Retinal pigment epithelial cell (primary cell): ENCODE measurements around the gene PIRT.

Experiments used
- DNase-seq: peaks from one replicate; pipeline ENCODE4 v3.0.0-alpha.2; 2010; ENCODE audit warnings: low read depth
- H3K4me3 ChIP-seq: 2 replicates; pipeline ENCODE4 v1.5.1; 2011; ENCODE audit warnings: mild to moderate bottlenecking, low read length, control low read depth, moderate library complexity
- CTCF ChIP-seq: conservative IDR thresholded peaks from 2 replicates; pipeline ENCODE4 v1.5.1; 2011; ENCODE audit warnings: low read depth, low read length, control low read depth, inconsistent platforms

PIRT gene

GRCh38 chr17:10805911-10806310 is 32.0 kb downstream of the PIRT start:
- no peak for DNase-seq
- no peak for TF ChIP-seq CTCF

GRCh38 chr17:10804546-10804945 is 33.3 kb downstream of the PIRT start:
- DNase-seq, result no peak
- H3K4me3 ChIP-seq, result no peak overlapping the region
- TF ChIP-seq CTCF, result no peak

More at GRCh38 chr17:10805911-10806310, 32.0 kb downstream of the PIRT start:
- H3K4me3 ChIP-seq, result no peak overlapping the region

GRCh38 chr17:10803830-10804475 is 33.9 kb downstream of the PIRT start, which contains the start of gene TMEM238L:
Gene TMEM238L, minus strand, starts transcription at chr17:10804099. Its CDS starts 136 bp downstream, at chr17:10803963.
- no peak for TF ChIP-seq CTCF
- DNase-seq, result no peak

GRCh38 chr17:10803350-10803749 is 34.5 kb downstream of the PIRT start:
- no peak overlapping the region for H3K4me3 ChIP-seq
- DNase-seq, result no peak
- no peak for TF ChIP-seq CTCF

More at GRCh38 chr17:10803830-10804475, 33.9 kb downstream of the PIRT start, which contains the start of gene TMEM238L:
- H3K4me3 ChIP-seq, result no peak within 1 kb of the TSS

GRCh38 chr17:10802496-10803284 is 35.2 kb downstream of the PIRT start:
- no peak overlapping the region for H3K4me3 ChIP-seq
- TF ChIP-seq CTCF, result no peak
- no peak for DNase-seq

GRCh38 chr17:10799407-10799806 is 38.5 kb downstream of the PIRT start:
- DNase-seq, result no peak
- TF ChIP-seq CTCF, result no peak
- H3K4me3 ChIP-seq, result no peak overlapping the region

- no peak for DNase-seq
- TF ChIP-seq CTCF, result no peak
- H3K4me3 ChIP-seq, result no peak overlapping the region
These were observed 39.0 kb downstream of the PIRT start for GRCh38 chr17:10798910-10799309.
